ENCODE results near the gene GIMAP2.

- TF ChIP-seq, protein P1, sequence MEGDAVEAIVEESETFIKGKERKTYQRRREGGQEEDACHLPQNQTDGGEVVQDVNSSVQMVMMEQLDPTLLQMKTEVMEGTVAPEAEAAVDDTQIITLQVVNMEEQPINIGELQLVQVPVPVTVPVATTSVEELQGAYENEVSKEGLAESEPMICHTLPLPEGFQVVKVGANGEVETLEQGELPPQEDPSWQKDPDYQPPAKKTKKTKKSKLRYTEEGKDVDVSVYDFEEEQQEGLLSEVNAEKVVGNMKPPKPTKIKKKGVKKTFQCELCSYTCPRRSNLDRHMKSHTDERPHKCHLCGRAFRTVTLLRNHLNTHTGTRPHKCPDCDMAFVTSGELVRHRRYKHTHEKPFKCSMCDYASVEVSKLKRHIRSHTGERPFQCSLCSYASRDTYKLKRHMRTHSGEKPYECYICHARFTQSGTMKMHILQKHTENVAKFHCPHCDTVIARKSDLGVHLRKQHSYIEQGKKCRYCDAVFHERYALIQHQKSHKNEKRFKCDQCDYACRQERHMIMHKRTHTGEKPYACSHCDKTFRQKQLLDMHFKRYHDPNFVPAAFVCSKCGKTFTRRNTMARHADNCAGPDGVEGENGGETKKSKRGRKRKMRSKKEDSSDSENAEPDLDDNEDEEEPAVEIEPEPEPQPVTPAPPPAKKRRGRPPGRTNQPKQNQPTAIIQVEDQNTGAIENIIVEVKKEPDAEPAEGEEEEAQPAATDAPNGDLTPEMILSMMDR (conservative IDR thresholded peaks at IDR 0.05 in 1 of 2, IDR thresholded peaks at IDR 0.05 in 1 of 2; ENCODE audit: low read depth in 1 of 2, low read length in 2 of 2), result no peak
- no peak for TF ChIP-seq EZH2 (IDR thresholded peaks at IDR 0.05; ENCODE audit: low read length, missing control alignments)
Observed at GRCh38 chr7:150735596-150736358, 50.3 kb downstream of the GIMAP2 start.

All from fibroblast of lung (primary cell).